ENCODE data around the gene TIMM50.
"Not testable (repeated sequence)": the region's sequence is repeated elsewhere in the genome, so short reads cannot be mapped to it uniquely, and the experiment has no call there.

The TIMM50 gene

GRCh38 chr19:39480337-39481228 is at the start of gene TIMM50:
TIMM50 (plus strand) TSS chr19:39480838; CDS start chr19:39480854, 16 bp downstream.
- peak; percentile 93 for DNase-seq

DNA sequence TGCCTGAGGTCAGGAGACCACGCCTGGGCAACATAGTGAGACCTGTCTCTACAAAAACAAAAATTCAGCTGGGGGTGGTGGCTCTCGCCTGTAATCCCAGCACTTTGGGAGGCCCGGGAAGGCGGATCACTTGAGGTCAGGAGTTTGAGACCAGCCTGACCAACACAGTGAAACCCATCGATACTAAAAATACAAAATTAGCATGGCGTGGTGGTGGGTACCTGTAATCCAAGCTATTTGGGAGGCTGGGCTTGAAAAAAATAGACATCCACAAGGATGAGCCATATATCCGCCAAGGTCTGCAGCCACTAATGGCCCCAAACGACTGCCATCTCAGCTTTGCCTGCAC is 48.0 kb upstream of the TIMM50 start:
- no peak for DNase-seq

DNA sequence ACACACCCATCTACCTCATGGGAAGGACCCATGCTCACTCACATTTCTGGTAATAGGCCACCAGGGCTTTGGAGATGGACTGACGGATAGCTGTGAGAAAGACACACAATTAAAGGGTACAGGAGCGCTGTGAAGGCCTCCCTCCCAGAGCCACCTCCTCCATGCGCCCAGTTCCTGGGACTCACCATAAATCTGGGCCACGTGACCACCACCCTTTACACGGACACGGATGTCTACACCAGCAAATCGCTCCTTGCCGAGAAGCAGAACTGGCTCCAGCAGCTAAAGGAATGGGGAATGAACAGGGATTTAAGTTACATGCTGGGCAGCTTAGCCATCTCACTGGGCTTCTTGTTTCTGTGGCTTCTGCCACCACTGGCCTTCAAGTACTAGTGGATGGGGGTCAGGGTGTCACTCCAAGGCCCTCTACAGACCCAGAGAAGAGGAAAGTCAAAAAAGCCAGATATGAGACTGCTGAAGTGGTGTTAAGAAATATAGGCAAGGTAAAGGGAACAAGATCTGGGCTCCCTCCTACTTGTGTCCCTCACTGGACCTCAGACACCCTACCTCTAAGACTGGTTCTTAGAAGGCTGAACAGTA is 47.1 kb upstream of the TIMM50 start:
- no peak for DNase-seq

DNA sequence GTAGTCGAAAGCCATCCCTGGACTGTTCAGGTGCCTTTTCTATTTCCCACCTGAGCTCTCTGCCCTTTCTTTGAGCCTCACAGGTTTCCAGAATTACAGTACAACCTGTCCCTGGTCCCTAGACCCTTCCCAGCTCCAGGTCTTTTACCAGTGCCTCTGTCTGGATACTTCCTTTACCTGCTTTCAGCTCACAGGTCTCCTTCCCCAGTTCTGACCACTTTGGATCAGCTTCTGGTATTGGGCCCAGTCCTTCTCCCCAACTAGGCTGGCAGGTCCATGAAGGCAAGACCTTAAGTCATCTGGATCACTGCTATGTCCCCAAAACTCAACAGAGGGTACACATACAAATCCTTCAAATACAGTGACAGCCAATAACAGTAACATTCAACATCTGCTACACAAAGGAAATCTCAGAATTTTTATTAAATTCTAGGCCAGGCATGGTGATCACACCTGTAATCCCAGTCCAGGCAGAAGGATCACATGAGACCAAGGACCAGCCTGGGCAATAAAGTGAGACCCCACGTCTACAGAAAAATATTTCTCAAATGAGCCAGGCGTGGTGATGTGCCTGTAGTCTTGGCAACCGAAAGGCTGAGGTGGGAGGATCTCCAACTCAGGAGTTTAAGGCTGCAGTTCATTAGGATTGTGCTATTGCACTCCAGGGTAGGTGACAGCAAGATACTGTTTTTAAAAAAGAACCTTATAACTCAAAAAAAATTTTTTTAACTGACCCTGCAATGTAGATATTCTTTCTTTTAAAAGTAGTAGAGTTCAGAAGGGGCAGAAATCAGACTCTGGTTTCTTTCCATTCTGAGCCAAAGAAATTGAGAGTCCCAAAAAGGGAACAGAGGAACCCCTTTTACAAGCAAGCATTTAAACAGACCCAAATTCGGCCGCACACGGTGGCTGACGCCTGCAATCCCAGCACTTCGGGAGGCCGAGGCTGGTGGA is 46.2 kb upstream of the TIMM50 start:
- no peak for DNase-seq

- peak; percentile 98 for DNase-seq
These were observed 44.9 kb upstream of the TIMM50 start, which contains the start of gene RPS16 for GRCh38 chr19:39435499-39436349. RPS16 (minus strand) TSS chr19:39435949; CDS start chr19:39435895, 54 bp downstream.

- no peak for DNase-seq
These were observed 44.3 kb upstream of the TIMM50 start for GRCh38 chr19:39436350-39436716.

DNA sequence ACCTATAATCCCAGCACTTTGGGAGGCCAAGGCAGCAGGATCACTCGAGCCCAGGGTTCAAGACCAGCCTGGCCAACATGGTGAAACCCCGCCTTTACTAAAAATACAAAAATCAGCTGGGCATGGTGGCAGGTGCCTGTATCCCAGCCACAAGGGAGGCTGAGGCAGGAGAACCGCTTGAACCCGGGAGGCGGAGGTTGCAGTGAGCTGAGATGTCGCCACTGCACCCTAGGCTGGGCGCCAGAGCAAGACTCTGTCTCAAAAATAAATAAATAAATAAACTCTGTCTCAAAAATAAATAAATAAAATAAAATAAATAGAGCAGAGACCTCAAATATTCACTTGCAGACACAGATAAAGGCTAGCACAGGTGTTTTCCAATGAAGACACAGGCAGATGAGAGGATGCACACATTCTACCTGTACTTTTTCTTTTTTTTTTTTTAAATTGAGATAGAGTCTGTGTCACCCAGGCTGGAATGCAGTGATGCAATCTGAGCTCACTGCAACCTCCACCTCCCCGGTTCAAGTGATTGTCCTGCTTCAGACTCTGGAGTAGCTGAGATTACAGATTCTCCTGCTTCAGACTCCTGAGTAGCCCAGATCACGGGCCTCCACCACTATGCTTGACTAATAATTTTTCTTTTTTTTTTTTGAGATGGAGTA is 42.2 kb upstream of the TIMM50 start:
- peak; percentile 39 for DNase-seq

DNA sequence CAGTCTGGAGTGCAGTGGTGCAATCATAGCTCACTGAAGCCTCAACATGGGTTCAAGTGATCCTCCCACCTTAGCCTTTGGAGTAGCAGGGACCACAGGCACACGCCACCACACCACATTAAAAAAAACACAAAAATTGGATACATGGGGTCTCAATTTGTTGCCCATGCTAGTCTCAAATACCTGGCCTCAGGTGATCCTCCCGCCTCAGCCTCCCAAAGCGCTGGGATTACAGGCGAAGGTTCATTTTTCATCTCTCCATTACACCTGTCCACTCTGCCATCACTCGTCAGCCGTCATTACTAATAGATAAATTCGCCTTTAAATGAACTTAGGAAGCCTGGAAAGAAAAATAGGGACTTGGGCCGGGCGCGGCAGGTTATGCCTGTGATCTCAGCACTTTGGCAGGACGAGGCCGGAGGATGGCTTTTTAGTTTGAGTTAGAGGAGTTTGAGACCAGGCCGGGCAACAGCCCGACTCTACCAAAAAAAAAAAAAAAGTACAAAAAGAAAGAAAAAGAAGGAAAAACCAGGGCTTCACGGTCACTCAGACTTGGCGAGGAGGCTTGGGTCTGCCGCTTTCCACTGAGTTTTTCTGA is 35.9 kb upstream of the TIMM50 start:
- DNase-seq: no peak

GRCh38 chr19:39445196-39446111 is 35.2 kb upstream of the TIMM50 start, which contains the start of gene SUPT5H:
SUPT5H (plus strand) TSS chr19:39445582; CDS start chr19:39445891, 309 bp downstream.
- DNase-seq: peak; percentile 96

GRCh38 chr19:39446365-39447084 is 34.1 kb upstream of the TIMM50 start:
- DNase-seq: no peak

GRCh38 chr19:39448271-39448670 is 32.4 kb upstream of the TIMM50 start:
- DNase-seq: no peak

DNA sequence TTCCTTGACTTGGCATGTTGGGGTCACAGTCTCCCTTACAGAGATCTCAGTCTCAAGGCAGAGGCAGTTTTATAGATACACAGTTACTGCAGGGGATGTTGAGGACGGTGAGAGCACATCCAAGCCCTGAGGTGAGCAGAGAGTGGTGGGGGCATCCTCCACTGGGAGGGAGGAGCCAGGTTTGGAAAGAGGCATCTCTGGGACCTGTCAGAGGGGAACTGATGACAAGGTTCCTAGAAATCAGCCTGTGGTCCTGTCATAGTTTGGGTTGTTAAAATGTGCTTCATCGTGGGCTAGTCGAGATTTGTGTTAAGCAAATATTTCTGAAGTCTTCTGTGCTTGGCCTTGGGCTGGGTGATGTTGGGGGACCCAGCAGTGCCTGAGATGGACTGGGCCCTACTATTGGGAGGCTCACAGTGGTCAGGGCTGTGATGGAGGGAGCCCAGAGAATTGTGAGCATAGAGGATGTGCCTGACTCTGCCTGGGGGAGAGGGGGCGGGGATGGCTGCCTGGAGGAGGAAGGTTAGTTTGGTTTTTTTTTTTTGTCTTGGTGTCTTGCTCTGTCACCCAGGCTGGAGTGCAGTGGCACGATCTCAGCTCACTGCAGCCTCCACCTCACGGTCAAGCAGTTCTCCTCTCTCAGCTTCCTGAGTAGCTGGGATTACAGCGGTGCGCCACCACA is 31.4 kb upstream of the TIMM50 start:
- DNase-seq: no peak

DNA sequence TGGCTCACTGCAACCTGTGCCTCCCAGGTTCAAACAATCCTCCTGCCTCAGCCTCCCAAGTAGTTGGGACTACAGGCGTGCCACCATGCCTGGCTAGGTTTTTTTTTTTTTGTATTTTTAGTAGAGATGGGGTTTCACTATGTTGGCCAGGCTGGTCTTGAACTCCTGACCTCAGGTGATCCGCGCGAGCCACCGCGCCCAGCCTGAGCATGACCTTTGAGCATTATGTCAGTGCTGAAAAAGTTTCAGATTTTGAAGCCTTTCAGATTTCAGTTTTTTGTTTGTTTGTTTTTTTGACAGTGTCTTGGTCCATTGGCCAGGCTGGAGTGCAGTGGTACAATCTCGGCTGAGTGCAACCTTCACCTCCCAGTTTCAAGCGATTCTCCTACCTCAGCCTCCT is 29.4 kb upstream of the TIMM50 start:
- DNase-seq: not testable (repeated sequence)

DNA sequence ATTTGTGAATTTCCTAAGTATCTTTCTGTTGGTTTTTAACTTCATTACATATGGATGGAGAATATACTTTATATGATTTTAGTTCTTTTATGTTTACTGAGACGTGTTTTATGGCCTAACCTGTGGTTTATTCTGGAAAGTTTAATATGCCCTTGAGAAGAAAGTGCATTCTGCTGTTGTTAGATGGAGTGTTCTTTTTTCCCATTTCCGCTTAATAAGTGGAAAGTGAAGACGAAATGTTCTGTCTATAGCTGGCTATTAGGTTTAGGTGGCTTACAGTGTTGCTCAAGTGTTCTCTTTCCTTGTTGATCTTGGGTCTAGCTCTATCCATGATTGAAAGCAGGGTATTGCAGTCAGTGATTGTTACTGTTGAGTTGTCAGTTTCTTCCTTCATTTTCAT is 17.2 kb upstream of the TIMM50 start:
- no peak for DNase-seq

DNA sequence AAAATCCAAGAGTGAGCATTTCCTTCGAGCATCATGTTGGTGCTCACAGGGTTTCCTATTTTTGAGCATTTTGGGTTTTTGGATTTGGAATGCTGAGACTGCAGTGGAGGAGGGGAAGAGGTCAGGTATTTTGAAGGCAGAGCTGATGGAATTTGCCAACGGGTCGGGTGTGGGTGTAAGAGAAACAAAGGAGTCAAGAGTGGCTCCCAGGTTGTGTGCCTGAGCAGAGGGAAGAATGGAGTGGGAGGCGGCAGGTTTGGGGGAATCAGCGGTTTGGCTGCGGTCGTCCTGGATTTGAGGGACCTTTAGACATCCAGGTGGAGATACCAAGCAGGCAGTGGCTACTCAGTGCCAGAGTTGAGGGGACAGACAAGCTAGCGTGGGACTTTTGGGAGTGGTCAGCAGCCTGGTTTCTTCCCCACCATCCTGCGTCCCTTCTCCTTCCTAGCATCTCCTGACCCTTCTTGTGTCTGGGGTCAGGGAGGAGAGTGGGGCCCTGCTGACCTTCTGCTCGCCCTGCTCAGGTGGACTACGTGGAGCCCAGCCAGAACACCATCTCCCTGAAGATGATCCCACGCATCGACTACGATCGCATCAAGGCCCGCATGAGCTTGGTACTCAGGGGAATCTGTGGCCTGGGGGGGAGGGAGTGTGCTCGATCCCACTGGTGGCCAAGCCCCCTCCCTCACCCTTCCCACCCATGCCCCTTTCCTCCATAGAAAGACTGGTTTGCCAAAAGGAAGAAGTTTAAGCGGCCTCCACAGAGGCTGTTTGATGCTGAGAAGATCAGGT is 14.5 kb upstream of the TIMM50 start:
- no peak for DNase-seq

DNA sequence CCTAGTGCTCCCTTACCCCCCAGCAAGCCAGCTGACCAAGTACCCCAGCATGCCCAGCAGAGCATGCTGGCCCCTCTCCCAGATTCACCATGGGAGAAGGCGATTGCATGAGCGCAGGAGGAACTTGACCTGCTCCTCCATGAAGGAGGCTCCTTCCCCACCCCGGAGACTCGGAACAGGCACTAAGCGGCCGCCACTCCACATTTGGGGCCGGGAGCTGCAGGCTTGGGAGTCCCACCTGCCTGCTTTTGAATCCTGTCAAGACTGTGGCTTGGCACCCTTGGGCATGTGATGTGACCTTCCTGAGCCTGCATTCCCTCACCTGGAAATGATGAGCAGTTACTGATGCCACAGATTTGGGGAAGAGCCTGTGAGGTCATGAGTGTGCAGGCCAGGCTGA is 12.7 kb upstream of the TIMM50 start:
- DNase-seq: no peak

DNA sequence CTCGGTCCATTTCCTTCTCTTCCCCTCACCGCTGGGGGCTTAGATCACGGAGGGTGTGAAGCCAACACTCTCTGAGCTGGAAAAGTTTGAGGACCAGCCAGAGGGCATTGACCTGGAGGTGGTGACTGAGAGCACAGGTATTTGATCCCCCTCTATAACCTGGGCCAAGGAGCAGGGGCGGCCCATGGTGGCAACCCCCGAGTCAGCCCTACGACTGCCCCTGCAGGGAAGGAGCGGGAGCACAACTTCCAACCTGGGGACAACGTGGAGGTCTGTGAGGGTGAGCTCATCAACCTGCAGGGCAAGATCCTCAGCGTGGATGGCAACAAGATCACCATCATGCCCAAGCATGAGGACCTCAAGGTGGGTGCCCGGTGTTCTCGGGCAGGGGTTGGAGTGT is 11.6 kb upstream of the TIMM50 start:
- no peak for DNase-seq

DNA sequence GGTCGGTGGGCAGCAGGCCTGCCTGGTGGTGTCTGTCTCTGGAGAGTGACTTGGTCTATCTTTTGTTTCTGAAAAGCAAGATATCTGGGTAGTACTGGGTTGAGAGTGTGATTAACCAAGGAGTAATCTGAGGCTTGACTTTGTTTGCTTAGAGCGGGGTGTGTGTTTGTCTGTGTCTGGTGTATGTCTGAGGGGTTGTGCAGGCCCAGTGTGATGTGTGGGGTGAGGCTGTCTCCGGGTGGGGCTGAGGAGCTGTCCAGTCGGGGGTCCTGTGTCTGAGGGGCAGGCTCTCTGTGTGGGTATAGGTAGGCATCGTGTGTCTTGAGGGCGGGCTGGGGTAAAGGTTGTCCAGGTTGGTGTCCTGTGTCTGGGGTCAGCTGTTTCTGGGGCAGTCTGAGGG is 11.1 kb upstream of the TIMM50 start:
- DNase-seq: no peak
